Esophagus squamous epithelium (tissue), 4 donors: ENCODE results near the gene TIAM2.

Experiments used
- CTCF ChIP-seq, 6 experiments: fragments of 450-650 bp in 4 of 6; fragments of 200-600 bp in 2 of 6; sonication (generic) in 2 of 6; IDR thresholded peaks; one replicate each; pipeline ENCODE4 v1.5.1; 2016 to 2019; ENCODE audit warnings: antibody characterized with exemption in 6 of 6, mild to moderate bottlenecking in 4 of 6, moderate library complexity in 4 of 6
- POLR2A ChIP-seq, 4 donors: fragments of 450-650 bp; IDR thresholded peaks; one replicate each; pipeline ENCODE4 v1.6.1; 2017; ENCODE audit warnings: antibody characterized with exemption in 4 of 4, mild to moderate bottlenecking in 4 of 4, moderate library complexity in 3 of 4

GRCh38 chr6:155292711-155293110 is 297.6 kb downstream of the TIAM2 start:
- TF ChIP-seq CTCF (IDR thresholded peaks at IDR 0.05) = no peak
- TF ChIP-seq POLR2A (IDR thresholded peaks at IDR 0.05) = no peak
